HFF-Myc (cell line): Measurements from ENCODE around the gene TIPARP.

Experiments used
- DNase-seq: peaks from one replicate; pipeline ENCODE4 v3.0.0-alpha.2; 2011; ENCODE audit warnings: low read depth; ENCODE audit errors: extremely low read depth
- H3K4me3 ChIP-seq: replicated peaks from 2 replicates; pipeline ENCODE4 v1.5.1; 2011; ENCODE audit warnings: low read depth, mild to moderate bottlenecking, control low read depth, low read length
- CTCF ChIP-seq: IDR thresholded peaks from 2 replicates; pipeline ENCODE4 v1.5.1; 2012; ENCODE audit warnings: mild to moderate bottlenecking, low read depth, low read length, control low read depth; ENCODE audit errors: missing control alignments

The TIPARP gene

GRCh38 chr3:156658732-156659090 lies 15.7 kb upstream of the TIPARP start:
- H3K4me3 ChIP-seq, result no peak overlapping the region
- no peak for DNase-seq
- TF ChIP-seq CTCF, result no peak

GRCh38 chr3:156659260-156659659 lies 15.1 kb upstream of the TIPARP start:
- DNase-seq, result no peak
- H3K4me3 ChIP-seq, result no peak overlapping the region
- TF ChIP-seq CTCF, result no peak

GRCh38 chr3:156661155-156661554 lies 13.2 kb upstream of the TIPARP start:
- TF ChIP-seq CTCF, result no peak
- H3K4me3 ChIP-seq, result no peak overlapping the region
- DNase-seq, result no peak

- no peak for TF ChIP-seq CTCF
- no peak for DNase-seq
- no peak overlapping the region for H3K4me3 ChIP-seq
These were observed 10.2 kb upstream of the TIPARP start for GRCh38 chr3:156664011-156664830.

GRCh38 chr3:156664831-156665178 lies 9.6 kb upstream of the TIPARP start:
- H3K4me3 ChIP-seq, result no peak overlapping the region
- no peak for TF ChIP-seq CTCF
- DNase-seq, result no peak

GRCh38 chr3:156665291-156665690 lies 9.1 kb upstream of the TIPARP start:
- no peak for DNase-seq
- H3K4me3 ChIP-seq, result no peak overlapping the region
- no peak for TF ChIP-seq CTCF

GRCh38 chr3:156666073-156666472 lies 8.3 kb upstream of the TIPARP start:
- no peak overlapping the region for H3K4me3 ChIP-seq
- no peak for DNase-seq
- no peak for TF ChIP-seq CTCF
